Dedifferentiated amniotic fluid mesenchymal stem cell (primary cell): ENCODE measurements around the gene C6orf89.
"Not testable (repeated sequence)": the region's sequence is repeated elsewhere in the genome, so short reads cannot be mapped to it uniquely, and the experiment has no call there.

ENCODE experiments used
- DNase-seq: peaks from one replicate; pipeline ENCODE4 v3.0.0-alpha.2; 2016; ENCODE audit errors: extremely low spot score

C6orf89 gene

DNA sequence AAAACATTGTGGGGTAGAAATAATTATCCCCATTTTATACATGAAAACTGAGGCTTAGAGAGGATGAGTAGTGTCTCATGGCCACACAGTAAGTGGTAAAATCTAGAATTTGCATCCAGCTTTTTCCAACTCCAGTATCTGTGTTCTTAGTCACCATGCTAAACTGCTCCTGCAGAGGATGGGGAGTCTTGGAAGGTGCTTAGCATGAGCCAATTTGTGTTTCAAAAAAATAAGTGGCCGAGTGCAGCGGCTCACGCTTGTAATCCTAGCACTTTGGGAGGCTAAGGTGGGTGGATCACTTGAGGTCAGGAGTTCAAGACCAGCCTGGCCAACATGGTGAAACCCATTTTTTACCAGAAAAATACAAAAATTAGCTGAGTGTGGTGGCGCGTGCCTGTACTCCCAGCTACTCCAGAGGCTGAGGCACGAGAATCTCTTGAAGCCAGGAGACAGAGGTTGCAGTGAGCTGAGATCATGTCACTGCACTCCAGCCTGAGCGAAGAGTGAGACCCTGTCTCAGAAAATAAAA is 2.4 kb downstream of the C6orf89 start:
- DNase-seq: no peak

GRCh38 chr6:36888654-36889481 is 3.1 kb downstream of the C6orf89 start:
- no peak for DNase-seq

GRCh38 chr6:36890112-36890663 is 4.4 kb downstream of the C6orf89 start:
- DNase-seq: no peak

GRCh38 chr6:36891153-36891552 is 5.4 kb downstream of the C6orf89 start:
- not testable (repeated sequence) for DNase-seq

- DNase-seq: no peak
Measured at GRCh38 chr6:36893976-36894932, 8.5 kb downstream of the C6orf89 start.

- no peak for DNase-seq
Measured at GRCh38 chr6:36897609-36898008, 11.9 kb downstream of the C6orf89 start.

GRCh38 chr6:36904114-36904513 is 18.4 kb downstream of the C6orf89 start:
- DNase-seq: no peak

- no peak for DNase-seq
Measured at GRCh38 chr6:36904851-36905393, 19.2 kb downstream of the C6orf89 start.

DNA sequence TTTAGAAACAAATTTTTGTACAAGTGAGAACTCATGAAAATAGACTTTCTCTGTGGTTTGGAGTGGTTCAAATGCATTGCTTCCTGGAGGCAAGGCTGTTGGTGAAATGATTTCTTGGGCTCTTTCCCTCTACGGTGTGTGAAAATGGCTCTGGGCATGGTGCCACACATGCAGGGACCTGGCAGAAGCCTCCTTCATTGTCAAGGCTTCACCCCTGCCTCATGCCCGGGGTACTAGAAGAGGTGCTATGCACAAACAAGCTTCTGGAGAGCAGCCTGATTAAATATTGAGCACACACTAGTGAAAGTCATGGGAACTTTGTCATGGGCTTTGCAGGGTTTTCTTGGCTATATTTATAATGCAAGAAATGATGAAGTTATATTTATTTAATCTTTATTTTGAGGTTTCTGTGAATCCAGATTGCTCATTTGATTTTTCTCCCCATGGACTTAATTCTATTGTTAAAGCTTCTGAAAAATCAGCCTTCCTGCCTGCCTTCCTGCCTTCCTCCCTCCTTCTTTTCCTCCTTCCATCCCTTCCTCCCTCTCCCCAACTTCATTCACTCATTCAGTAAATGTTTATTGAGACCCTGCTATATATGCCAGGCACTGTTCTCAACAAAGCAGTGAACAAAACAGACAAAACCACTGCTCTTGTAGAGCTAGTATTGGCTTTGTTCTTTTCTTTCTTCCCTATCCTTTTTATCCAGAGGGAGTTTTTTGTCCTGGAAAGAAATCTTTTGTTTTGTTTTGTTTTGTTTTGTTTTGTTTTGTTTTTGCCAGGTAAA is 21.0 kb downstream of the C6orf89 start:
- no peak for DNase-seq

DNA sequence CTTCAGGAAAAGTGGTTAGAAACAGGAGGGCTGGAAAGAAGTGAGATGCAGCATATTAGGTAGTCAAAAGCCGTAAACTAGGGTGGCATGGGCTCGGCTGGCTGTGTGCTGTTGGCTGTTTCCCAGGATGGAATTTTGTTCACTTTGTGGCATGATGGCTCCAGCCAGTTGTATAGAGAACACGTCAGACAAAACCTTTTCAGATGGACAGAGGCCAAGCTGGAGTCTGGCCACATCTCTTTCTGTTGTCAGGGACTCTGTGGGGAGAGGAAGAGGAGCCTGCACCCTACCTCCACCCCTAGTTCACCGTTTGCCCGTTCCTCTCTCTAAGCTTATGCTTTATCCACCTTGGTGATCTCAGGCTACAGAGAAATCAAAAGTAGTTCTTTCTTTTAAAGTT is 22.0 kb downstream of the C6orf89 start:
- no peak for DNase-seq

- DNase-seq: no peak
Measured at GRCh38 chr6:36908747-36909146, 23.0 kb downstream of the C6orf89 start.

DNA sequence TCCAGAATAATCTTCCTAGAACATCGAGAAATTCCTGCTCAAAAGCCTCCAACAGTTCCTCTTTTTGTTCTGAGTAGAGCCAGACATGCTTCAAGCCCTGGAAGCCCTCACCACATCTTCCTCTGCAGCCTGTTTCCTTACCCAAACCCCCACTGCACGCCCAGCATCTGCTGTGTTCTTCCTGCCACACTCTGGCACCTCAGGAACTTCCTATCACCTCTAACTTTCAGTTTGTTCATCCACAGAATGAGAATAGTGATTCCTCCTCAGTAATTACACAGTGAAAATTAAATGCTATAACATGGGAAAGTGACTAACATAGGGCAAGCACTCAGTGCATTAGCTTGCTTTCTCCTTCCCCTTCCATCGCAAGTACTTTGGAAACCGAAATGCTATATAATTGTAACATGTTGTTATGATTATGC is 26.3 kb downstream of the C6orf89 start:
- DNase-seq: no peak

DNA sequence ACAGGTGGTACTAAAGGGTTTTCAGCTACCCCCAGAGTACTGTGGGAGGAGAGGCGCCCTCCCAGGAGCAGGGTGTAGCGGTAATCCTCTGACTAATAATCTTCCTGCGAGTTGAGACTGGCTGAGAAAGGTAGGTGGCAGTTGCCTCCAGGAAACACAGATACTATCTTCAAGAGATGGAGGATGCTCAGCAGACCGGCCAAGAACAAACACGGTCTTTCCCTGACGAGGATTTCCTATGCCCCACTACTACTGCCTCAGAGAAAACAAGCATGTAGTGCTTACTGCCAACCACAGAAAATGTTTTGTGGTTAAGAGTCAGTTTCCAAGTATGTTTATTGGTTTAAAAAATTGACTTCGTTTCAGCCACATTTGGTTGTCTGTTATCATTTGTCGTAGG is 26.8 kb downstream of the C6orf89 start:
- peak; percentile 86 for DNase-seq

- no peak for DNase-seq
Measured at GRCh38 chr6:36913082-36913481, 27.3 kb downstream of the C6orf89 start.

GRCh38 chr6:36914227-36914794 is 28.6 kb downstream of the C6orf89 start:
- DNase-seq: no peak

- no peak for DNase-seq
Measured at GRCh38 chr6:36915599-36915998, 29.8 kb downstream of the C6orf89 start.

- no peak for DNase-seq
Measured at GRCh38 chr6:36916126-36916525, 30.4 kb downstream of the C6orf89 start.

DNA sequence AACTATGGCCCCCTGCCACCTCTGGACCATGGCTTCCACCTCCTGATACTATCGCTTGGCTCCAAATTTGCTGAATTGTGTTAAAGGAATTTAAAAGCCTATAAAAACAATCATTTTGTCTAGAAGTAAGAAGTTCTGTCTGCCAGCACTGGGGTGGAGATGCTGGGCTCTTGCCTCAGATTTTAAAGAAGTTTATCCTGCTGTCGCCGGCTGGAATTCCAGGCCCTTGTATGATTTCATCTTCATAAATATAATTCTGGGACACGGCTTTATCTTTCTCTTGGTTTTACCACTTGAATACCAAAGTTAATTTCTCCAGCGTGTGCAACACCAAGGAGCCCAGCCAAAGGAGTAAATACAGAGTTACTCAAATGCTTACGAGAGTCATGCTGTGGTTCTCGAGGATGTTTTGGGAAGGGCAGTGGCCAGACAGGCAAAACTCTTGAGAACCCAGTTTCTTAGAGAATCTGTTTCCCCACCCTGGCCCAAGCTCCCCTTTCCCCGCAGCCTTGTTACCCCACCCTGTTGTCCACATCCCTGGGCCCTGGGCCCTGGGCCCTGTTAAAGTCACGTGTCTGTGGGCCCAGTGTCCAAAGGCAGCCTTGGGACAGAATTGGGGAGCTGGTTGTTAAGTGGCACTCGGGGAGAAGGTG is 31.9 kb downstream of the C6orf89 start:
- peak; percentile 95 for DNase-seq

GRCh38 chr6:36920049-36920448 is 34.3 kb downstream of the C6orf89 start:
- DNase-seq: no peak

- no peak for DNase-seq
Measured at GRCh38 chr6:36920546-36920945, 34.8 kb downstream of the C6orf89 start.
